Cortex of kidney (tissue), 1 donor: Measurements from ENCODE around the gene TUBA1B.

Experiments
- DNase-seq: peaks from one replicate; lab custom pipeline; 2025; lab: John Stamatoyannopoulos, UW

TUBA1B gene

DNA sequence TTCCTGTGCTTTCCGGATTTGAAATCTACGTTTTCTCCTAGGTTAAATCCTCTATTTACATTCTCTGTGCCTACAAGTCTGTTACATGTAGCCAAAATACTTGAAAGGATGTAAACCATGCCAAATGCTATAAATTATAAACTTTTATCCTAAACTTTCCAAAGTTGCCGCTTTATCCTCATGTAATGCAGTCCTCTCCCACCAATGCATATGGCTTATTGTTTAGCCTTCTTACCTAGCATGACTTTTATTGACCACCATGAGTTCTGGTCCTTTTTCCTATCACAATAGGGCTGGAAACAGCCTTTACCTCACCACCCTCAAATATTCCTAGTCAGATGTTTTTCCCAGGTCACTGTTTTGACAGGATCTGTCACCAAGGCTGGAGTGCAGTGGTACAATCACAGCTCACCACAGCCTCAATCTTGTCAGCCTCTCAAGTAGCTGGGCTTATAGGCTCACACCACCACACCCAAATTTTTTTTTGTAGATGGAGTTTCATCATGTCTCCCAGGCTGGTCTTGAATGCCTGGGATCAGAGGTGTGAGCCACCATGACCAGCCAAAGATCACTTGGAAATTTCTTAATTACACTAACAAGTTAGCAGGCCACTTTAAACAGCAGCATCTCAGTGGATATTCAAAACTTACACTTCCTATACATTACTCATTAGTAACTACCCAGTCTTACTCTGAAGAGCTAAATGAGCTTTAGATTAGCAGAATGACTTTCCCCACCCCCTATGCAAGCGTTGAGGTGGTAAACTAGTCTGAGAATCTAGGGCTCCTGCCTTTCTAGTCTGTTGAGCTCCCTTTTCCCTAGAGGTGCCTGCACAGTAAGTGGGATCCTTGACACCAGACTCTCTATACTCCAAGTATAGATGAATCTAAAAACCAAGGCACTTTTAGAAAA lies 4.1 kb downstream of the TUBA1B start:
- DNase-seq = no peak

DNA sequence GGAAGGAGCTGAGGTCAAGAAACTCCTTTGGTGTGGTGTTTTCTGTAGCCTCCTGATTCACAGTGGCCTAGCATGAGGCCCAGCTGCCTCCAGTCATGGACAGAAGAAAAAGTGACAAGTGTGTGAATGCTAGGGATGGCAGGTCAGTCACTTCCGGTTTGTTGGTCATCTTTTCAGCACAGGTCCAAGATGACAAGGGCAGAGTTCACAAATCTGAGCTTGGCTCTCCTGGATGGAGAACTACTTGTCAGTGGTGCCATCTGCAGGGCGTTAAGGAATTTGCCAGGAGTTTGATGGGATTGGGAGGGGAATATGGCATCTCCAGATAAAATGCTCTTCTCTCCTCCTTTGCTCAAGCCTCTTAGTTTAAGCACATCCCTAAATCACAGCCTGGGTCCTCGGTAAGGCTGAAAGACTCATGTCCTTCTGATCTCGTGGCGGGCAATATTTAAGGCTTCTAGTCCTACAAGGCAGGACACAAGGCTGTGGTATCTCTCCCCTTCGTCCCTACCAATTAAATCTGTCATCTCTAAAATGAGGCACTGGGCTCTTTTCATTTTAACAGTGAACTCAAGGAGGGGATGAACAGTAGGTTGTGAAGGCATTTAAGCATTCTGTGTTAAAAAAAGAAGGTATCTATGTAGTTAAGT lies 10.0 kb downstream of the TUBA1B start:
- DNase-seq = no peak

- no peak for DNase-seq
Observed at GRCh38 chr12:49111206-49111605, 20.0 kb downstream of the TUBA1B start.

GRCh38 chr12:49110464-49111155 lies 20.6 kb downstream of the TUBA1B start, which contains the start of gene LMBR1L:
Gene LMBR1L (minus strand): TSS chr12:49110847. CDS start chr12:49110555, 292 bp downstream.
- DNase-seq = peak; percentile 53

DNA sequence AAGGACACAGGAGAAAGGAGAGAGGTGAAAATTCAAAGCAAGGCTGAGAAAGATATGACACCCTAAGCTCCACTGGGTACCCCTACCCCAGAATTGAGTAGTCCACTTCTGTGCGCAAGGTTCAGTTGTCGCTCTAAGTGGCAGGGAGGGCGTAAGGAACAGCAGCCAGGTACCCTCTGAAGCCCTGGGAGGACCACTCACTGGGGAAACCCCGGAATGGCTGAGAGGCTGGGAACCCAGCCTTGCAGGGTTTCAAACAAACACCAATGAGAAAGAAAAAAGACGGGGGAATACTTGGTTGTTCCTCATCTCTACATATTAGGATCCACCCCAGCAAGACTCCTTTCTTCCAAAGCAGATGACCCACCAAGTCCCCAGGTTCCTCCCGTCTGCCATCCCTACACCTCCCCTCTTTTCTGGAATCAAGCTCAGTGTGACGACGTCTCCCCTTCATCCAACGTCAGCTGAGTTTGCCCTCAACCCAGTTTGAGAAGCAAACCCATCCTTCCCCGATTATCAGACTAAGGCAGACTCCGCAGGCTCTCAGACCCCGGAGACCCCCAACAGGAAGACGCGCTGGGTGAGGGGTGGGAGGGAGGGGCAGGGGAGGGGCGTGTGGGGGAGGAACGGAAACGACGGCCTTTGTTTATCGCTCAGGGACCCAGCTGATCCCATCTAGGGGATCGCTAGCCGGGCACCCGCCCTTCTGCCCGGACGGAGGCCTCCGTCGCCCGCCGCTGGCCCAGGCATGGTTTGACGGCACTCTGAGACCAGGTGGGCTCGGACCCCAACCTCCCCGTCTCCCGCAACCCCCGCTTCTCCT lies 21.3 kb downstream of the TUBA1B start:
- DNase-seq = no peak

DNA sequence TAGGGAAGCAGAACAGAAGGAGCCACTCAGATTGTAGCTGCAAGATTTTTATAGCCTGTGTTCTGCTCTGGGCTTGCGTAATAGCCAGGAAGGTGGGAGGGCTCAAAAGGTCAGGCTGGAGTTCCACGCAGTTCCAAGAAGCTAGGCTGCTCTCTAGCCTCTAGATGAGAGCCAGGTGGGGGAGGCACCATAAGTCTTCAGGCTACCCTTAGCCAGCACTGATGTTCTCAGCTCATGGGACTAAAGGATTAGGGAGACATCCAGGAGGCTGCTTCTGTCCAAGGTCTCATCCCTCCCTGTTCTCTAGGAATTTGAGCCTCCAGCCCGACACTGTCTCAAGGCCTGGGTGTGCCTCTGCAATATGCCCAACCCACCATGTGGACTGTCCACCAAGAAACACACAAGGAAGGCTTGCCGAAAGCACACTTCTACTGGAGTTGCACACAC lies 22.2 kb downstream of the TUBA1B start:
- DNase-seq = no peak

DNA sequence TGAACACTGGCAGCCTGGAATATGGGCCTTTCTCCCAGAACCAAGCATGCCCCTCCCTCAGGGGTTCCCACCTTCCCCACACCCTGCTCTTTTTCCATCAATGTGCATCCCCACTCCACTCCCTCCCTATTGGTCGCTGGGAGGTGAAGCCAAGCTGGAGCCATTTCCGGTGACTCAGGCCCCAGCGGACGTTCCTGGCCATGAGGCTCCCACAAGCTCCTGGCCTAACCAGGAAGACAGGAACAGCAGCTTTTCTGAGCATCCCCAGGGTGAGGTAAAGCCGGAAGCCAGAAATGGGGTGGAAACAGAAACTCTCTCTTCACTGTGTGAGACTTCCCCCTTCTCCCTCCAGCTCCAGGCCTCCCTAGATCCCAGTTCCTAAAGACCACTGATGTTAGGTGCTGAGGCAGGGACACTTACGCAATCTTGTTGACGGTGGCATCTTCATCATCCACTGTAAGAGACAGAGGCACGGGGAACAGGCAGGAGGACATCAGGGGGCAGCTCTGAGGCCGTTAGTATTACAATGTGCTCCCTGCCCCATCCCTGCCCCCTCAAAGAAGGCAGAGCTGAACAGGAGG lies 25.6 kb downstream of the TUBA1B start:
- DNase-seq = no peak

DNA sequence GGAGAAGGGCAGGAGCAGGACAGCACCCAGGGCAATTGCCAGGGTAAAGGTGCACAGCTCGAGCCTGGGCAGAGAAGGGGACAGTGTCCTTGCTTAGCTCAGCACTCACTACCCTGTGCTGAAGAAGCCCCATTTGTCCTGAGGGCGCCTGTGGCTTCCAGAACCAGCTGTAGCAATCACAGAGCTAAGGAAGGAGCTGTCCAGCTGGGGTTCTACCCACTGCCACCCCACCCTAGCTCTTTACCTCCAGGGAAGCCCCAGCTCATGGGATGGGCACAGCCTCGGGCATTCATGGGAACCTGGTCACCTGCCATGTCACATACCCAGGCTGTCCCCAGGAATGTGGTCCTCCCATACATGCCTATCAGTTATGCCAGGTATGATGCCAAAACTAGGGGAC lies 26.4 kb downstream of the TUBA1B start:
- no peak for DNase-seq

GRCh38 chr12:49100380-49100779 lies 30.8 kb downstream of the TUBA1B start:
- no peak for DNase-seq

- no peak for DNase-seq
Observed at GRCh38 chr12:49098703-49099102, 32.5 kb downstream of the TUBA1B start.

DNA sequence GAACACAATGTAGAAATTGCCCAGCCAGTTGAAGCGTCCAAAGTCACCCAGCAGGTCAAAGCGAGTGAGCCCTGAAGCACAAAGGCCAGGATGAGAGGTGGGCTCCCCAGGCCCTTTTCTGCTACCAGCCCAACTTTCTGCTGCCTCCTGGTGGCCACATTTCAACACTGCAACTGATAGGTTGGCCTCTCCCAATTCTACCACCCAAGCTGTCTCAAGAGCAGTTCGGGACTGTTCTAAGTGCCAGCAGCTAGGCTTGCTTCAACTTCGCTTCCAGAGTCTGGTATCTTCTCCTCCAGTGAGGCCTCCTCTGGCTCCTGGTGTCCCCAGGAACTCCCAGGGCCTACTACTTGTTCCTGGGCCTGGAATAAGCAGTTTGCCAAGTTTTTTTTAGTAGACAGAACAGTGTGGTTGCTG lies 33.2 kb downstream of the TUBA1B start:
- DNase-seq = no peak

DNA sequence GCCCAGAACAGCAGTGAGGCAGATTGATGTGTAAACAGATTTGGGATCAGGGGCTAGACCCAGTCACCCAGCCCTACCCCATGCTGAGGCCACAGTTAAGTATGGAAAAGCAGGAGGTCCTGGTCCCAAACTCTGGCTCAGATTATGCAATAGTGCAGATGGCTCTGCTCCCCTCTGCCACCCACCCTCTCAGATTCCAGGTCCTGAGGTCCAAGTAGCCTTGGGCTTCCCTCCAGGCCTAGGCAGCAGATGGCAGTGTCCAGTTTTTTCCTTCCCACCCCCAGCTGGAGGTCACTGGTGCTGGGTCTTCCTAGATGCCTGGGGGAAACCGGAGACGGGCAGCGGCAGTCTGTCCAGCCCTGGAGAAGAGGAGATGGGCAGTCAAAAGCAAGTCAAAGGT lies 33.8 kb downstream of the TUBA1B start:
- DNase-seq = no peak

GRCh38 chr12:49094975-49095365 lies 36.2 kb downstream of the TUBA1B start:
- no peak for DNase-seq

GRCh38 chr12:49094160-49094974 lies 36.8 kb downstream of the TUBA1B start, which contains the start of gene DHH:
Gene DHH (minus strand): TSS chr12:49094801. CDS start chr12:49094512, 289 bp downstream.
- no peak for DNase-seq

DNA sequence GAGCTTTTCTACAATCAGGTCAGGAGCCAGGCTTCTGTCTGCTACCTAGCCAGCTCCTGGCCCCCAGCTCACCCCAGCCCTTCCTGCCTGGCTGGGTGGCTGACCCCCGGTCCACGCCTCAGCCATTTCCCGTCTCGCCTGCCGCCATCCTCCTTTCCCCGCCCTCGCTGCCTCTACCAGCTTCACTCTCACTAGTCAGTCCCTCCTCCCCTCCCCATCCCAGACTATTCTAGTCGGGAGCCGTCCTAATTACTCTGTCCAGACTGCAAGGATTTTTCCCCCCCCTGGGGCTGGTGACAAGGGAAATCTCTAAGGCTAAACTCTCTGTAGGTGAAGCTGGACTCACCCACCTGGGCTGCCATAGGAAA lies 37.4 kb downstream of the TUBA1B start:
- DNase-seq = no peak

- no peak for DNase-seq
Observed at GRCh38 chr12:49092816-49093406, 38.3 kb downstream of the TUBA1B start.

DNA sequence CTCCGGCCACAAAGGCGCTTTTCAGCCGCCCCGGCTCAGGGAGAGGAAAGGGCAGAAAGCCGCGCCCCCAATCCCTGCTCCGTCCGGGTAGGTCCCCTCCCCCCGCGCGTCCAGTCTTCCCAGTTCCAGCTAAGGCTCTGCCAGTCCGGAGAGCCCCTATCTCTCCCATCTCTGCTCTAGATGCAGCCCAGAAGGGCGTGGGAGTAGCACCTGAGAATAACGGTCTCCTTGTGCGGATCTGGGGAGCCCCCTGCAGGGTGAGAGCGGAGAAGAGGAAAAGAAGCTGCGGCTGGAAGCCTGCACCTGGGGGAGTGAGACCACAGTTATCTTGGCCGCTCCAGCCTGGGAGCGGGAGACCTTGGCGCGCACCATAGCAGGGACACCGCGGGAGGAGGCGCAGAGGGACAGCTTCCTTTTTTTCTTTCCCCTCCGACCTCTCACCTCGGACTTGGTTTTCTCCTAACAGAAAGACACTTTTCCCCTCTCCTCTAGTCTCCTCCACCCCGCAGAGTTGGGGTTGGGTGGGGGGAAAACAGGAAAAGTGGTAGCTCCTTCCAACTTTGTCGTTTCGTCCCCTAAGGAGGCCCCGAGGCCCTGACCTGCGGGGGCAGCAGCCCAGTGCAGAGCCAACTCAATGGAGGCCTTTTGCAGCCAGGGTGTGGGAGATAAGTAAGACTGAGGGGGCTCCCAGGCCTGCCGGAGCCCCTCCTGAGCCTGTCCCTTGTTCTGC lies 38.9 kb downstream of the TUBA1B start:
- no peak for DNase-seq

GRCh38 chr12:49091836-49092085 lies 39.4 kb downstream of the TUBA1B start:
- no peak for DNase-seq

GRCh38 chr12:49091056-49091835 lies 39.9 kb downstream of the TUBA1B start:
- no peak for DNase-seq
